ENCODE measurements around the gene GRAMD2A. TPM values are rescaled to one million over a fixed set of nuclear protein-coding genes. Genes with fewer than 3 reads are reported as not detected.

The GRAMD2A gene
- total RNA-seq, result 0.47 TPM

GRCh38 chr15:72197460-72198355 lies at the start of gene GRAMD2A:
Gene GRAMD2A, minus strand, starts transcription at chr15:72197787.
- no peak for DNase-seq

- DNase-seq, result no peak
Observed at GRCh38 chr15:72242775-72243370, 45.3 kb upstream of the GRAMD2A start.

GRCh38 chr15:72239652-72240051 lies 42.1 kb upstream of the GRAMD2A start:
- no peak for DNase-seq

- DNase-seq, result no peak
Observed at GRCh38 chr15:72238586-72238985, 41.0 kb upstream of the GRAMD2A start.

GRCh38 chr15:72237853-72238224 lies 40.3 kb upstream of the GRAMD2A start:
- no peak for DNase-seq

- DNase-seq, result peak; percentile 50
Observed at GRCh38 chr15:72237029-72237852, 39.7 kb upstream of the GRAMD2A start.

- no peak for DNase-seq
Observed at GRCh38 chr15:72236381-72237003, 38.9 kb upstream of the GRAMD2A start.

GRCh38 chr15:72235298-72235697 lies 37.7 kb upstream of the GRAMD2A start:
- DNase-seq, result no peak

- DNase-seq, result no peak
Observed at GRCh38 chr15:72233769-72234168, 36.2 kb upstream of the GRAMD2A start.

GRCh38 chr15:72231833-72232478 lies 34.4 kb upstream of the GRAMD2A start:
- no peak for DNase-seq

GRCh38 chr15:72231066-72231832 lies 33.7 kb upstream of the GRAMD2A start, which contains the start of gene PKM:
Gene PKM, minus strand, starts transcription at chr15:72231190. Its CDS starts 12,093 bp downstream, at chr15:72219097.
- DNase-seq, result peak; percentile 86

GRCh38 chr15:72230197-72231065 lies 32.8 kb upstream of the GRAMD2A start:
- DNase-seq, result peak; percentile 89

- no peak for DNase-seq
Observed at GRCh38 chr15:72229947-72230196, 32.3 kb upstream of the GRAMD2A start.

- no peak for DNase-seq
Observed at GRCh38 chr15:72229076-72229946, 31.7 kb upstream of the GRAMD2A start.

- no peak for DNase-seq
Observed at GRCh38 chr15:72227720-72228119, 30.1 kb upstream of the GRAMD2A start.

GRCh38 chr15:72227192-72227586 lies 29.6 kb upstream of the GRAMD2A start:
- no peak for DNase-seq

GRCh38 chr15:72223278-72223677 lies 25.7 kb upstream of the GRAMD2A start:
- no peak for DNase-seq

GRCh38 chr15:72222393-72222792 lies 24.8 kb upstream of the GRAMD2A start:
- DNase-seq, result peak; percentile 70

- DNase-seq, result no peak
Observed at GRCh38 chr15:72220687-72221086, 23.1 kb upstream of the GRAMD2A start.

Data from occipital lobe (tissue), 2 donors.